Neural progenitor cell (in vitro differentiated cells): ENCODE measurements around the gene TBATA.

Source experiments
- EZH2 ChIP-seq: fragments of 200-600 bp; sonication (generic); IDR thresholded peaks from 2 replicates; pipeline ENCODE4 v1.6.1; 2017; ENCODE audit warnings: antibody characterized with exemption, mild to moderate bottlenecking, moderate library complexity
- EZH2phosphoT487 ChIP-seq: fragments of 200-600 bp; sonication (generic); IDR thresholded peaks from 2 replicates; pipeline ENCODE4 v1.6.1; 2017; ENCODE audit warnings: antibody characterized with exemption
- TF ChIP-seq, protein P1 (sequence below): fragments of 200-600 bp; sonication (generic); IDR thresholded peaks from 2 replicates; pipeline ENCODE4 v1.5.1; 2017; ENCODE audit warnings: antibody characterized with exemption, mild to moderate bottlenecking

DNA sequence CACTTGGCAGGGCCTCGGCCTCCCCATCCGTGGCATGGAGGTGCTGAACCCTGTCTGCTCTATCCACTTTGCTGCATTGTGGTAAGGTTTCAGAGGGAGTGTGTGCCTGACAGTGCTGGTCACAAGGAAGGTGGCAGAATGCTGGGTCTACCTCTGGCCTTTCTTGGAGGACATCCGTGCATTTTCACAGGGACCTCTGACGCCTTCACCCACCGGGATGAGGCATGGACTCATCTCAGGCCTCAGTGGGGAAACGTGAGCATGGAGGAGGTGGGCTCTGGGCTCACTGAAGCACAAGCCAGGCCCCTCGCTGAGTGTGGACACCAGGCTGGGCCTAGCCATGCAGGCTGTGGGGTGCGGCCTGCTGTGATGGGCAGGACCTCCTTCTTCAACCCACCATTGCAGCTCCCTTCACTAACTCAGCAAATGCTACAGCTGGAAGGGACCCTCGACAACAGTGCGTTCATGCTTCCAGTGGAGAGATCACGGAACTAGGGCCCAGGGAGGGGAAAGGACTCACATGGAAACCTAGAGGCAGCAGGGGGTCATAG is 8.6 kb downstream of the TBATA start:
- TF ChIP-seq, protein P1, sequence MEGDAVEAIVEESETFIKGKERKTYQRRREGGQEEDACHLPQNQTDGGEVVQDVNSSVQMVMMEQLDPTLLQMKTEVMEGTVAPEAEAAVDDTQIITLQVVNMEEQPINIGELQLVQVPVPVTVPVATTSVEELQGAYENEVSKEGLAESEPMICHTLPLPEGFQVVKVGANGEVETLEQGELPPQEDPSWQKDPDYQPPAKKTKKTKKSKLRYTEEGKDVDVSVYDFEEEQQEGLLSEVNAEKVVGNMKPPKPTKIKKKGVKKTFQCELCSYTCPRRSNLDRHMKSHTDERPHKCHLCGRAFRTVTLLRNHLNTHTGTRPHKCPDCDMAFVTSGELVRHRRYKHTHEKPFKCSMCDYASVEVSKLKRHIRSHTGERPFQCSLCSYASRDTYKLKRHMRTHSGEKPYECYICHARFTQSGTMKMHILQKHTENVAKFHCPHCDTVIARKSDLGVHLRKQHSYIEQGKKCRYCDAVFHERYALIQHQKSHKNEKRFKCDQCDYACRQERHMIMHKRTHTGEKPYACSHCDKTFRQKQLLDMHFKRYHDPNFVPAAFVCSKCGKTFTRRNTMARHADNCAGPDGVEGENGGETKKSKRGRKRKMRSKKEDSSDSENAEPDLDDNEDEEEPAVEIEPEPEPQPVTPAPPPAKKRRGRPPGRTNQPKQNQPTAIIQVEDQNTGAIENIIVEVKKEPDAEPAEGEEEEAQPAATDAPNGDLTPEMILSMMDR: no peak
- TF ChIP-seq EZH2 (no peak), EZH2phosphoT487 (no peak)
